HL-60 (cell line): ENCODE results near the gene CLIP2.

Source experiments
- GABPA ChIP-seq: IDR thresholded peaks from 2 replicates; pipeline ENCODE4 v1.6.1; 2012; ENCODE audit warnings: low read depth
- POLR2AphosphoS5 ChIP-seq: IDR thresholded peaks from 2 replicates; pipeline ENCODE4 v1.6.1; 2012; ENCODE audit warnings: low read depth
- SPI1 ChIP-seq: IDR thresholded peaks from 2 replicates; pipeline ENCODE4 v1.6.1; 2012; ENCODE audit warnings: low read depth, mild to moderate bottlenecking, borderline replicate concordance
- TF ChIP-seq, protein P1 (sequence below): IDR thresholded peaks from one replicate; pipeline ENCODE4 v1.5.1; 2011; ENCODE audit warnings: low read length, control low read depth, inconsistent platforms; ENCODE audit not compliant: insufficient read depth
- TF ChIP-seq, protein P2 (sequence below): IDR thresholded peaks from 2 replicates; pipeline ENCODE4 v1.6.1; 2012; ENCODE audit warnings: low read depth; ENCODE audit not compliant: insufficient replicate concordance

DNA sequence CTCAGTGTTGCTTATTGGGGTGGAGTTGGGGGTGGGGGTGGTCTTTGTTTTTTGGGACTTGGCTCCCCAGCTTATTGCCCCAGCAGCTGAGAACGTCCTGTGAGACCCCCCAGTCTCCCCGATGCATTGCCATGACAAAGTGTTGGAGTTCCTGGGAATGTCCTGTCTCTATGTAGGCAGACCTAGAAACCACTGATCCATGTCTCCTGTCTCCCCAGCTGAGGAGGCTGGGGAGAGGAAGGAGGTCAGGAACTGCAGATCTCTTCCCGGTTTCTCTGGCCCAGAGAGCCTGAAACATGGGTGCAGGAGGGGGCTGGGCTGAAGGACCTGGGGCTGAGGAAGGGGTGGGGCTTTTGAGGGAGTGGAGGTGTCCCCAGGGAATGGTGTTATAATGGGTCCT lies 84.3 kb downstream of the CLIP2 start:
- TF ChIP-seq, protein P1, sequence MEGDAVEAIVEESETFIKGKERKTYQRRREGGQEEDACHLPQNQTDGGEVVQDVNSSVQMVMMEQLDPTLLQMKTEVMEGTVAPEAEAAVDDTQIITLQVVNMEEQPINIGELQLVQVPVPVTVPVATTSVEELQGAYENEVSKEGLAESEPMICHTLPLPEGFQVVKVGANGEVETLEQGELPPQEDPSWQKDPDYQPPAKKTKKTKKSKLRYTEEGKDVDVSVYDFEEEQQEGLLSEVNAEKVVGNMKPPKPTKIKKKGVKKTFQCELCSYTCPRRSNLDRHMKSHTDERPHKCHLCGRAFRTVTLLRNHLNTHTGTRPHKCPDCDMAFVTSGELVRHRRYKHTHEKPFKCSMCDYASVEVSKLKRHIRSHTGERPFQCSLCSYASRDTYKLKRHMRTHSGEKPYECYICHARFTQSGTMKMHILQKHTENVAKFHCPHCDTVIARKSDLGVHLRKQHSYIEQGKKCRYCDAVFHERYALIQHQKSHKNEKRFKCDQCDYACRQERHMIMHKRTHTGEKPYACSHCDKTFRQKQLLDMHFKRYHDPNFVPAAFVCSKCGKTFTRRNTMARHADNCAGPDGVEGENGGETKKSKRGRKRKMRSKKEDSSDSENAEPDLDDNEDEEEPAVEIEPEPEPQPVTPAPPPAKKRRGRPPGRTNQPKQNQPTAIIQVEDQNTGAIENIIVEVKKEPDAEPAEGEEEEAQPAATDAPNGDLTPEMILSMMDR: no peak
- no peak for TF ChIP-seq GABPA
- no peak for TF ChIP-seq POLR2AphosphoS5
- TF ChIP-seq, protein P2, sequence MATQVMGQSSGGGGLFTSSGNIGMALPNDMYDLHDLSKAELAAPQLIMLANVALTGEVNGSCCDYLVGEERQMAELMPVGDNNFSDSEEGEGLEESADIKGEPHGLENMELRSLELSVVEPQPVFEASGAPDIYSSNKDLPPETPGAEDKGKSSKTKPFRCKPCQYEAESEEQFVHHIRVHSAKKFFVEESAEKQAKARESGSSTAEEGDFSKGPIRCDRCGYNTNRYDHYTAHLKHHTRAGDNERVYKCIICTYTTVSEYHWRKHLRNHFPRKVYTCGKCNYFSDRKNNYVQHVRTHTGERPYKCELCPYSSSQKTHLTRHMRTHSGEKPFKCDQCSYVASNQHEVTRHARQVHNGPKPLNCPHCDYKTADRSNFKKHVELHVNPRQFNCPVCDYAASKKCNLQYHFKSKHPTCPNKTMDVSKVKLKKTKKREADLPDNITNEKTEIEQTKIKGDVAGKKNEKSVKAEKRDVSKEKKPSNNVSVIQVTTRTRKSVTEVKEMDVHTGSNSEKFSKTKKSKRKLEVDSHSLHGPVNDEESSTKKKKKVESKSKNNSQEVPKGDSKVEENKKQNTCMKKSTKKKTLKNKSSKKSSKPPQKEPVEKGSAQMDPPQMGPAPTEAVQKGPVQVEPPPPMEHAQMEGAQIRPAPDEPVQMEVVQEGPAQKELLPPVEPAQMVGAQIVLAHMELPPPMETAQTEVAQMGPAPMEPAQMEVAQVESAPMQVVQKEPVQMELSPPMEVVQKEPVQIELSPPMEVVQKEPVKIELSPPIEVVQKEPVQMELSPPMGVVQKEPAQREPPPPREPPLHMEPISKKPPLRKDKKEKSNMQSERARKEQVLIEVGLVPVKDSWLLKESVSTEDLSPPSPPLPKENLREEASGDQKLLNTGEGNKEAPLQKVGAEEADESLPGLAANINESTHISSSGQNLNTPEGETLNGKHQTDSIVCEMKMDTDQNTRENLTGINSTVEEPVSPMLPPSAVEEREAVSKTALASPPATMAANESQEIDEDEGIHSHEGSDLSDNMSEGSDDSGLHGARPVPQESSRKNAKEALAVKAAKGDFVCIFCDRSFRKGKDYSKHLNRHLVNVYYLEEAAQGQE: no peak
- no peak for TF ChIP-seq SPI1
